Epidermal melanocyte (primary cell): ENCODE data around the gene EMP2.
"Not testable (repeated sequence)": the region's sequence is repeated elsewhere in the genome, so short reads cannot be mapped to it uniquely, and the experiment has no call there.

Experiments used
- DNase-seq: peaks from one replicate; pipeline ENCODE4 v3.0.0; 2011; ENCODE audit warnings: low spot score; ENCODE audit not compliant: insufficient read length

Gene EMP2, protein sequence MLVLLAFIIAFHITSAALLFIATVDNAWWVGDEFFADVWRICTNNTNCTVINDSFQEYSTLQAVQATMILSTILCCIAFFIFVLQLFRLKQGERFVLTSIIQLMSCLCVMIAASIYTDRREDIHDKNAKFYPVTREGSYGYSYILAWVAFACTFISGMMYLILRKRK

DNA sequence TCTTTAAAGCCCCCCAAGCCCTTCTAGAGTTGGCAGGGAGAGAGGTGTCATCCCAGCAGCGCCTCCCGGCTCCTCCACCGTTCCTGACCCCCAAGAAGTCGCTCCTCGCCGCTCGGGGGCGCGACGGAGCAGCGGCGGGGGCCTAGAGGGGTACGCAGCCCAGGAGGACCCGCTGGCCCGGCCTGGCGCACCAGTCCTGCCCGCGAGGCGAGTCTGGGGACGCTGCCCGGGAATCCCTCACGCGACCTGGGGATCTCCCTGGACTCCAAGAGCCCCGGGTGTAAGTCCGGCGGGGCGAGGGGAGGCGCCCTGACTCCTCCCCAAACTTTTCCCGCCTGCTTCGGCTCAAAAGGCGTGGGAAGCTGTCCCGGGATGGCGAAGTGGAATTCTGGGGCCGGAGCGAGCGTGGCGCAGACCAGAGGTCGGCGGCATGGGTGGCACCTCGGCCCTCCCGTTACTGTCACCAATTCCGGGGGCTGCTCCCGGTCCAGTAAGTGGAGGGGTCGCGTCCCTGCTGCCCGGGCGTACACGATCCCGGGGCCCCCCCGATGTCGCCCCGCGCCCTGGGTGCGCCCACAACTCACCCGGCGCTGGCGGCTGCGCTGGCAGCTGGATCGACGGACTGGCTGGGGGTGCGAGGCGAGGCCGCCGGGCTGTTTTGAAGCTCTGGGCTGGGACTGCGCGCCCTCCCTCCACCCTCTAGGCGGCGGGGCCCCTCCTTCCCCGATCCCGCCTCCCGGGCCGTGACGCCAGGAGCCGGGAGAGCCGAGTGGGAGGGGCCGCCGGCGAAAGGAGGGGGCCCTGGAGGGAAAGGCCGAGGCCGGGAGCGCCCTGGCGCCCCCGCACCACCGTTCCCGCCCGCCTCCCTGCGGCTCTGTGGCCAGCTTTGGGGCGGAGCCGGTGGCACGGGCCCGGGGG is at the start of gene EMP2:
TSS of gene EMP2 (minus strand) at position 634 of the 918 bp plus-strand sequence. CDS start 32,981 bp downstream, outside the sequence.
- DNase-seq: peak; percentile 77

DNA sequence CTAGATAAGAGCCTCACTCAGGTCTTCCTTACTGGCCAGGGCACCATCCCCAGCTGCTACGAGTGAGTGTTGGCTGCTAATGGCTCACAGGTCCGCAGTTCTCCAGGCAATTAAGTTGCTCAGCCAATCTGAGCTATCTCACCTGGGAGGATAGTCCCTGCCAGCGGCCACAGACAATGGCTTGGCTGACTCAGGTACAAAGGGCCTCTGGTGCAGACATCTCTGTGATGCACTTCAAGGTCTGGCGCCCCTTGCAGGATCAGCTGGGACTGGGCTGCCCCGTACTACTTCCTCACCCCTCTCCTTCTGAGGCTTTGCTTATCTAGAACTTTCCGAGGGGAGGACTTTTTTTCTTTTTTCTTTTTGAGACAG is 49.2 kb upstream of the EMP2 start:
- DNase-seq: no peak

DNA sequence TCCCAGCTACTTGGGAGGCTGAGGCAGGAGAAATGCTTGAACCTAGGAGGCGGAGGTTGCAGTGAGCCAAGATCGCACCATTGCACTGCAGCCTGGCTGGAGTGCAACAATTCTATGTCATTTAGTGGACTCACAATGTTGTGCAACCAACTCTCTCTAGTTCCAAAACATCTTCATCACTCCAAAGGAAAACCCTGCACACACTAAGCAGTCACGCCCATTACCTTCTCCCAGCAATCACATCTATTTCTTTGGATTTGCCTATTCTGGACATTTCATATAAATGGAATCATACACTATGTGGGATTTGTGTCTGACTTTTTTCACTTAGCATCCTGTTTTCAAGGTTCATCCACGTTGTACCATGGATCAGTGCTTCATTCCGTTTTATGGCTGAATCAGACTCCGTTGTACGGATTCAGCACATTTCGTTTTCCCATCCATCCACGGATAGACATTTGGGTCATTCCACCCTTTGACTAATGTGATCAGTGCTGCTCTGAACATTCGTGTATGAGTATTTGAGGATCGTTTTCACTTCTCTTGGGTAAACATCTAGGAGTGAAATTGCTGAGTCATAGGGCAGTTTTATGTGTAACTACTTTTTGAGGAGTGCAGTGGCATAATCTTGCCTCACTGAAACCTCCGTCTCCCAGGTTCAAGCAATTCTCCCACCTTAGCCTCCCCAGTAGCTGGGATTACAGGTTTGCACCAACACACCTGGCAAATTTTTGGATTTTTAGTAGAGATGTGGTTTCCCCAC is 45.4 kb upstream of the EMP2 start:
- no peak for DNase-seq

DNA sequence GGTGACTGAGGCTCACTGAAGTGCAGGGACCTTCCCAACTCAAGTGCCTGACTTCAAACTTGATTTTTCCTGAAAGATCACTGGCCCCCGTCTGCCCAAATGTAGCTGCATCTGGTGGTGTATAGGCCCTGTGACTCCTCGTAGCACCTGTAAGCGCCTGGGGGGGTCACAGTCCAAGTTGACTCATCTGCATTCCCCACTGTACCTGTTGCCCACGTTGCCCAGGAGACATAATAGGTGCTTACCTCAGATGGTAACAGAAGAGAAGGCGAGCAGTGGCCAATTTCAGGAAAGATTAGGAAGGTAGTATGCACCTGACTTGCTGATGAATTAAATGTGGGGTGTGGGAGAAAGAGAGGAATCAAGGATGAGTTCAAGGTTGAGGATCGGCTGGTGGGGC is 44.1 kb upstream of the EMP2 start:
- DNase-seq: no peak

DNA sequence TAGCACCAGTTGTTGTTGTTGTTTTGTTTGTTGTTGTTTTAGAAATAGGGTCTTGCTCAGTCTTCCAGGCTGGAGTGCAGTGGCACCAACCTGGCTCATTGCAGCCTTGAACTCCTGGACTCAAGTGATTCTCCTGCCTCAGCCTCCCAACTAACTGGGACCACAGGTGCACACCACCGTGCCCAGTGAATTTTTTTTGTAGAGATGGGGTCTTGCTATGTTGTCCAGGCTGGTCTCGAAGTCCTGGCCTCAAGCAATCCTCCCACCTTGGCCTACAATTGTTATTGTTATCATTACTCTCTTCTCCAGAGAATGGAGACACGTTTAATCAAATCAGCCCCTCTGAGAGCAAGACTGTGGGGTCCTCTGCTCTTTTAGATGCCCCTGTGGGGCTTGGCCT is 42.7 kb upstream of the EMP2 start:
- DNase-seq: no peak

DNA sequence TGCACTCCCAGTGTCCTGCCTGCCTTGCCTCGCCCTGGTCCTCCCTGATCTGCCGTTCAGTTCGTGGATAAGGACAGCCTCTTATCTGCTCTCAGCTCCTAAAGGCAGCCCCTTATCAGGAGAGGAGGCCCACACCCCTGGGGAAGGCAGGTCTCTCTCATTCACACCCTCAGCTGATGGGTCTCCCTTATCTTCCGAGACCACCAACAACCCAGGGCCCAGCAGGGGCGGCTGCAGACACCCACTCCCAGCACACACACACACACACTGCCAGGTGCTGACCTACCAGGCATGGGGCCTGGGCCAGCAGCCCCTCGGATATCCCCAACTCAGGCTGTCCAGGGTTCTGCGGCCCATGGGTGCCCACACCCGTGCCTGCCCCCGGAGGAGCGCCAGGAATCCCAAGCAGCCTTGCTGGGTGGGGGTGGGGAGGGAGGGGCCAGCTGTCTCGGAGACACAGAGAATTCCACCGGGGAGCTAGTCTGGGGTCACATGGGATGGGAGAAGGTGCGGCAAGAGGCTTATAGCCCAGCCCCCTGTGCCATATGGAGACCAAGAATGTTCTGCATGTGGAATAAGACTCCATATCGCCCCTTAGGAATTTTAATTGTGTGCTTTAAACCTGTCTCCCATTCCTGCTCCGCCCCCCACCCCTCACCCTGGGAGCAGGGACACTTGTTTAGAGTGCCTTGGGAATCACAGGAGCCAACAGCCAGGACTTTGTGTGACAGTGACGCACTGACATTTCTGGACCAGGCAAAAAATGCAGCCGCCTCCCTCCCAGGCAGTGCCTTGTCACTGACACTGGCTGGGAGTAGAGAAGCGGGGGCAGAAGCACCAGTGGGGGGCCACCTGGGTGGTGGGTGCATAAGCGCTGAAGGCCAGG is 41.9 kb upstream of the EMP2 start:
- no peak for DNase-seq

DNA sequence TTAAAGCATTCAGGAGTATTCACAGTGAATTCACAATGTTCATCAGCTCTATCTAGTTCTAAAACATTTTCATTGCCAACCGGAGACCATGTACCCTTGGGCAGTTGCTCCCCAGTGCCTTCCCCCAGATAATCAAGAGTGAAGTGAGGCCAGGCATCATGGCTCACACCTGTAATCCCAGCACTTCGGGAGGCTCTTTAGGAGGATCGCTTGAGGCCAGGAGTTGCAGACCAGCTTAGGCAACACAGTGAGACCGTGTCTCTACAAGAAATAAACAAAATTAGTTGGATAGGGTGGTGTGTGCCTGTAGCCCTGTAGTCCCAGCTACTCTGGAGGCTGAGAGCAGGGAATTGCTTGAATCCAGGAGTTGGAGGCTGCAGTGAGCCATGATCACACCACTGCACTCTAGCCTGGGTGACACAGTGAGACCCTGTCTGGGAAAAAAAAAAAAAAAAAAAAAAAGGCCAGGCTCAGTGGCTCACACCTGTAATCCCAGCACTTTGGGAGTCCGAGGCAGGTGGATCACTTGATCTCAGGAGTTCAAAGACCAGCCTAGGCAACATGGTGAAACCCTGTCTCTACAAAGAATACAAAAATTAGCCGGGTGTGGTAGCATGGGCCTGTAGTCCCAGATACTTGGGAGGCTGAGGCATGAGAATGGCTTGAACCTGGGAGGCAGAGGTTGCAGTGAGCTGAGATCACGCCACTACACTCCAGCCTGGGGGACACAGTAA is 41.0 kb upstream of the EMP2 start:
- DNase-seq: not testable (repeated sequence)

DNA sequence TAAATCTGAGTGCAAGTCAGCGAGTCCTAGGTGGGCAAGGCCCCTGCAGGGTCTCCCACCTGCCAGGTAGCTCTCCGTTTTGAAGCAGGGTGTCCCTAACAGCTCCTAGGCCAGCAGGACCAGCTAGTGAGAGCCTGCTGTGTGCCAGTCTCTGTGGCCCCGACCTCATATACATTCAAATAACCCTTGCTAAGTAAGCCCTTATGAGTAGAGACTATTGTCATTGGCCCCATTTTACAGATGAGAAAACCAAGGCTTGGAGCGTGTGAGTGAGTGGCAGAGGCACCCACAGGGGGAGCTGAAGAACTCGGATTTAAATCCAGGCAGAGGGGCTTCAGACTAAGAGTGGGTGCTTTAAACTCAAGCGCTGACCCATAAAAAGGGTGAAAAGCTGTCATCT is 39.7 kb upstream of the EMP2 start:
- DNase-seq: no peak

DNA sequence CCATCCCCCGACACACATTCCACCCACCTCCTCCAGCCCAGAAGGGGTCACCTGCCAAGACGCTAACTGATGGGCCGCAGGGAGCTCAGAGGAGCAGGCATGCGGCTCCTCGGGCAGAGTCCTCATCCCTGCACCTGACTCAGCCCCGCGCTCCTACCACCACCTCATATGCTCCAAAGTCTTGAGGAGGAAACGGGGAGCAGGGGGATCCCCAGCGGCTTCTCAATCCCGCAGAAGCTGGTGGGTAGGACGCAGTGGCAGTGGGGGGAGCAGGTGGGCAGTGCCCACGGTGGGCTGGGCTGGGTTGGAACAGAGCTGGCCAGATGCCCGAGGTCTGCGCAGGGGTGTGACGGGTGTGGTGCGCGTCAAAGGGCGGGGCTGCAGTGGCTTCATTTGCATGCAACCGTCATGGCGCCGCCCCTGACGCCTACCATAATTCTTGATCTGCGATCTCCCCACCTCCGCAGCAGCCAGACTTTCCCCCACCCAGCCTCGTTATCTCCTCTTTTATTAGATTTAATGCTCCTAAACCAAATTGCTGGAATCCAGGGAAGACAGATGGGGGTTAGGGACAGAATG is 39.0 kb upstream of the EMP2 start:
- no peak for DNase-seq

DNA sequence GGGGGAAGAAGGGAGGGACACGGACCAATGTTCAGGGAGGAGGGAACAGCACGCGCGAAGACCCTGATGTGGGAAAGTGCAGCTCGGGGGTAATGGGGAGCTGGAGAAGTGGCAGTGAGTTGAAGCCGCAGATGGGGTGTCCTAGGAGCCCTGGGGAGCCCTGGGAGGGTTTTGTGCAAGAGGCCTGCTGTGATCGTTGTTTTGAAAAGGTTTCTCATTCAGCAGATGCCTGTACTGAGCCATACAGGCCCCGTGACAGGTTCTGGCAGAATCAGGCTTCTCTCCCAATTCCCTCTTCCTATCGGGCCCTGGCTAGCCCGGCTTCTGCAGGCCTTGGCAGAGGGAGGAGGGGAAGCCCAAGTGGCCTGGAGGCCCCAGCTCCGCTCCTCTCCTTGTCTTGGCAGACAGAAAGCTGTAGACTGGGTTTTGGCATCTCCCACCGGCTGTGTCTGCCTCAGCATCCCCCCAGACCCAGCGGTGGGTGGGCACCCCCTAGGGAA is 38.4 kb upstream of the EMP2 start:
- no peak for DNase-seq

DNA sequence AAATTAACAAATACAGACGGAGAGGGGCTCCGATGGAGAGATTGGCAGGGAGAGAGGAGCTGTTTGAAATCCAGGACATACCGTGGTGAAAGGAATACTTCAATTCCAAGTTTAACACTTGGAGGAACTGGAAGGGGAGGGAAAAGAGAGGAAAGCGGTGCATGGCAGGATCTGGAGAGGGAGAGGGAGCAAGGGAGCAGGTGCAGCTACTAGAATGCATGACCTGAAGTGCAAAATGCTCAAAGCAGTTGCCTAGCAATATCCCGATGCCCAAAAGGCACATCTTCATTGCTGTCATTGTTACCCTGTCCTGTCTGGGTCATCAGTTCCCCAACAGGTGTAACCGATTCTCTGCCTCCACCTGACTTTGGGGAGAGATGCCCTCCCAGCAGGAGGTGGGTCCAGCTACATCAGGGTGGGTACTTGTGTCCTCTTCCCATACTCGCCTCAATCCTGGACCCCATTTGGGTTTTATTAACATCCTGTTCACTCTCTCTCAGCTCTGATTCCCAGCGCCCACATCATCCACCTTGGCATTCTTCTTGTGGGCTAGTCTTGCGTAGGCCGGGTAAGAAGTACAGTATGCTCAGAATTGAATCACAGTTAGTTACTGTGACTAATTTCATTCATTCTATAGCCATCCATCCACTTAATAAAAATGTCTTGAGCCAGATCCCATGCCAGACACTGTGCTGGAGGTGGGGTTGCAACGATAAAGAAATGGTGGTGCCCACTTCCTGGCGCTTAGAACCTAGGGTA is 37.4 kb upstream of the EMP2 start:
- no peak for DNase-seq

DNA sequence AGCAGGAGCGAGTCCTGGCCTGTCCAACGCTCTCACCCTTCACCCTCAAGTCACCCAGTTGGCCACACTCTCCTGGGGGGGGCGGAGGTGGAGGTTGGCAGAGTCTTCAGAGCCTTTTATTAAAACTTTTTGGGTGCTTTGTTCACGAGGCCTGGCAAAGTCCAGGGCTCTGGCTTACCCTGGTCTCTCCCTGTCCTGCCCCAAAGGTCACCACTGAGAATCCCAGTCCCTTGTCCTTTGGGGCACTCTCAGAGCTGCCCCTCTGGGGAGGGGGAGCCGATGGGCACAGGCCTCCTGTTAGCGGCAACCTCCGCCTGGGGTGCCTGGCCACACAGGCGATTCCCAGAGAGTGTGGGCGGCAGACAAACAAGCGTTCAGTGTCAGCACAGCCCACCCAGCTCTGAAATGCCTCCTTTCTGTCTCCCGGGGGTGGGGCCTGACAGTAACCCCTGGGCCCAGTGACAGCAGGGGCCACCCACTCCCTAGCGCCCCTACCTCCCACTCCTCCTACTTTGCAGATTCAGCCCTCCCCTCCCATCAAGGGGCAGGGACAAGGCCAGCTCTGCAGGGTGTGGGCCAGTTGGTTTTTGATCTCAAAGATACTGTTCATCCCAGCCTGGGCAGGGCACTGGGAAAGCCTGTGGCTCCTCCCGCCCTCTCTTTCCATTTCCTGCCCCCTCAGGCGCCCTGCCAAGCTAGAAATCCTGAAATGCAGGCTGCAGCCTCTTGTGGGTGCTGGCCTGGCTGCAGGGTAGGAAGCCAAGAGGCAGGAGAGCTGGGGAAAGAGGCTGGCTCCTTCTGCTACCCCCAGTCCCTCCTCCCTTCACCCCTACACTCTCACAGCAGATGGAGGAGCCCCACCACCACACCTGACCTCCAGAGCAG is 36.6 kb upstream of the EMP2 start:
- DNase-seq: peak; percentile 57

DNA sequence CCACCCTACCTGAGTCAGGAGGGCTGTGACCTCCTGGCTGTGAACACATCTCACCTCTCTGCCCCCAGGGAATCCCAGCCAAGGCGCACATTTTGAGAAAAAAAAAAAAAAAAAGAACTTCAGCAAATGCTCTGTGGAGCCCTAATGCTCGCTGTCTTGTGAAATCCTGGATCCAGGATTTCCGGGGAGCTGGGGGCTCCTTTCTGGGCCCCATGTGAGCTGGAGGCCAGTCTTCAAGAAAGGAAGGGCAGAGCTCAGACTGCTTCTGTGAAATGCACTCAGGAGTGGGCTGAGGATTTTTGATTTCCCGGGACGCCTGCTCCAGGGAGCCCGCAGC is 36.0 kb upstream of the EMP2 start:
- no peak for DNase-seq

DNA sequence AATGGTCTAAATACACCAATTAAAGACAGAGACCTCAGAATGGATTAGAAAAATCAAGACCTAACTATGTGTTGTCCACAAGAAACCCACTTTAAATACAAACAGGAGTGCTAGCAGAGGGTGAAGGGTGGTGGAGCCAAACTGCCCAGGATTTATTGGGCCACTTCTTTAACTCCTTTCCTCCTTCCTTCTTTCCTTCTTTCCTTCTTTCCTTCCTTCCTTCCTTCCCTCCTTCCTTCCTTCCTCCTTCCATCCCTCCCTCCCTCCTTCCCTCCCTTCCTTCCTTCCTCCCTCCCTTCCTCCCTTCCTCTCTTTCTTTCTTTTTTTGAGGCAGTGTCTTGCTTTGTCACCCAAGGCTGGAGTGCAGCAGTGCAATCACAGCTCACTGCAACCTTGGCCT is 34.3 kb upstream of the EMP2 start:
- DNase-seq: no peak

DNA sequence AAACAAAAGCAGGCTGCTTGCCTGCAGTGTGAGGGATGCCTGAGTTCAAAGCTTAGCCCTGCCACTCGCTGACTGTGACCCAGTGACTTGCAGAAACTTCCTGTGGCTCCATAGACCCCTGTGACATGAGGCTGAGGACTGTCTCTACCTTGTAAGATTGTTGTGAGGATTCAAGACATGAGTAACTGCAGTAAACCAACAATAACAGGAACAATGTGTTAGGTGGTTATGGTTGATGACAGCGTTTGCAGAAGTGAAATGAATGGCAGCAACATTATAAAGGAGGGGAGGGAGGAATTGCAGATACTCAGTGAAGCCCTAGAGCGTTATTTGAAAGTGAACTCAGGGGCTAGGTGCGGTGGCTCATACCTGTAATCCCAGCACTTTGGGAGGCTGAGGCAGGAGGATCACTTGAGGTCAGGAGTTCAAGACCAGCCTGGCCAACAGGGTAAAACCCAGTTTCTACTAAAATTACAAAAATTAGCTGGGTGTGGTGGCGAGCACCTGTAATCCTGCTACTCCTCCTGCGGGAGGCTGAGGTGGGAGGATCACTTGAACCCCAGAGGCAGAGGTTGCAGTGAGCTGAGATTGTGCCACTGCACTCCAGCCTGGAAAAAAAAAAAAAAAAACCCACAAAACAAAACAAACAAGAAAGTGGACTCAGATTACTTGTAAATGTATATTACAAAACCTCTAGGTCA is 33.5 kb upstream of the EMP2 start:
- no peak for DNase-seq

DNA sequence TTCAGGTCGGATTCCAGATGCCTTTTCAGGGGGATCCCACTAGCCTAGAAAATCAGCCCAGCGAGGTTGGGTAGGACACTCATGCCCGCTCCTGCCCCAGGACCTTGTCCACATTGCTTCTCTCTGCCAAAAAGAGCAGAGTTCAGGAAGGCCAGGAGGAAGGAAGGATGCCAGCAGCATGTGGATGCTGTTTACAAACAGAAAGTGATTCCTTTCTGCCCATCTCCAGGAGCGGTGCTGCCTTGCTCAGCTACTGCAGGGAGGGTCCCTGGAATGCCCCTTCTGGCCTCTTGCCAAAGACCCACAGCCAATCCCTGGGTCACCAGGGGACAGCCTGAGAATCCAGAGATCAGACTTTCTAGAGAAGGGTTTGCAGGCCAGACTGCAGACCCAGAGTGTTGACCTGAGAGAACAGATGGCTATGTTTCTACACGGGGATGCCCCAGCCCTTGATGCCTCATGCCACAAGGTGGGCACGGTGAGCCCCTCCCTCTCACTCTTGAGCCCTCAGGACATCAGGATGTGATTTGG is 32.3 kb upstream of the EMP2 start:
- no peak for DNase-seq

DNA sequence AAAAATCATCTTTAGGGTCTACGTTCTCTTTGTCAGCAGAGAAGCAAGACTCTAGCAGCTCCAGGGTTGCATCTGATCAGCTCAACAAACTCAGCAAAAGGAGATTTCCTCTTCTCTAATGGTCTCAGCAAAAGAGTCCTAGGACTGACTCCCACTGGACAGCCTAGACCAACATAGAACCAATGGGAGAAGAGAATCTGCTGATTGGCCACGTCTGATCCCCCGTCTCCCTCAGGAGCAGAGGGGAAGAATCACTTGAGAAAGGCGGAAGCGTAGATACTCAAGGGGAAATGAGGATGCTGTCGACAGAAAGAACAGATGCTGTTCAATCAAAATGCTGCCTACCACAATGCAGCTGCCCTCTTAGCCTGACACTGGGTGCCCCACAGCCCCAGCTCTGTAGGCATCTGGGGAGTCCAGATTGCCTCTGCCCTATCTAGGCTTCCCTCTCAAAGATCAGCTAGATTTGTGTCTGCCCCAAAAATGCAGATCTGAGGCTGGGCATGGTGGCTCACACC is 31.5 kb upstream of the EMP2 start:
- no peak for DNase-seq
